Ovary (tissue), 9 donors: ENCODE results near the gene CDCA4. TPM values are rescaled to one million over a fixed set of nuclear protein-coding genes. Genes with fewer than 3 reads are reported as not detected.

ENCODE experiments used
- DNase-seq, 5 donors: peaks; one replicate each; pipeline ENCODE4 v3.0.0-alpha.2; 2019 to 2020
- H3K27ac ChIP-seq, 2 donors: fragments of 200-600 bp; one replicate each; pipeline versions ENCODE4 v1.5.1 to v1.8.0; 2019 to 2022
- H3K27me3 ChIP-seq: fragments of 200-600 bp; one replicate; pipeline ENCODE4 v1.8.0; 2022
- H3K36me3 ChIP-seq: fragments of 200-600 bp; sonication (generic); one replicate; pipeline ENCODE4 v1.5.1; 2019
- H3K4me1 ChIP-seq: one replicate; pipeline ENCODE4 v1.8.1; 2013; ENCODE audit warnings: mild to moderate bottlenecking, moderate library complexity; ENCODE audit not compliant: insufficient read depth
- H3K4me3 ChIP-seq: fragments of 200-600 bp; sonication (generic); one replicate; pipeline ENCODE4 v1.5.1; 2017
- H3K9me3 ChIP-seq, 2 donors: fragments of 200-600 bp in 1 of 2; sonication (generic) in 1 of 2; one replicate each; pipeline versions ENCODE4 v1.5.1 to v1.8.1; 2013 to 2019; ENCODE audit warnings: mild to moderate bottlenecking in 1 of 2, moderate library complexity in 1 of 2
- EP300 ChIP-seq: sonication (generic); formaldehyde crosslinking; IDR thresholded peaks from one replicate; pipeline ENCODE4 v1.6.1; 2017; ENCODE audit warnings: antibody characterized with exemption
- POLR2A ChIP-seq: fragments of 450-650 bp; IDR thresholded peaks from one replicate; pipeline ENCODE4 v1.6.1; 2017; ENCODE audit warnings: antibody characterized with exemption, mild to moderate bottlenecking, moderate library complexity
- WGBS, 3 donors: extraction: QIAGEN DNeasy Blood & Tissue Kit in 1 of 3; methylation state at CpG; one replicate each; pipeline versions ENCODE4 v1.1.5 to v1.1.7; 2013 to 2017; 5-methylcytosine and 5-hydroxymethylcytosine counted together
- intact Hi-C, 4 donors: fragments of 100-400 bp; cut with DNase I; formaldehyde crosslinking; loops; one replicate each; pipeline versions ENCODE4 v1.11.0 to v1.15.1; 2022 to 2023
- polyA plus RNA-seq, 2 donors: library from polyadenylated mRNA; stranded (reverse); fragments of 200-250 nt in 1 of 2; fragments of 350-450 nt in 1 of 2; fragmentation: Illumina TruSeq in 1 of 2; extraction: RNeasy Lipid Tissue Mini Kit (QIAGEN cat#74804) in 1 of 2; gene quantifications; one replicate each; pipeline ENCODE4 v1.2.3, GENCODE V29; 2013 to 2014
- total RNA-seq, 7 donors: library from RNA; depleted of rRNA in 2 of 7; stranded (reverse); fragments of >200 nt in 2 of 7; fragmentation: NEBNext Ultra II Directional in 3 of 7; extraction: Animal tissue kit (Norgen Biotek cat#: 25700) in 3 of 7; gene quantifications; one replicate each; pipeline versions ENCODE4 v1.1.0 to v1.2.4, GENCODE V29; 2016 to 2023
- TF ChIP-seq, protein P1 (sequence below), 3 donors: fragments of 450-650 bp in 2 of 3; fragments of 200-600 bp in 1 of 3; IDR thresholded peaks; one replicate each; pipeline versions ENCODE4 v1.5.1 to v1.8.0; 2016 to 2022; ENCODE audit warnings: antibody characterized with exemption in 3 of 3, mild to moderate bottlenecking in 1 of 3
- donor health status: DM: no; HTN: no; CAD: no; lungs with moderate emphysema.
- donor health status: DM: no; HTN: no; CAD: no.
- donor health status: Bipolar disorder and iron deficiency.
- donor health status: DM: yes; HTN: yes; CAD: no.
- donor health status: DM: no; HTN: no; CAD: no.
- donor health status: DM: yes; HTN: yes; CAD: no.

Gene CDCA4
- total and polyA plus RNA-seq, 9 donors = 2.9 to 9.4 (median 7.4) TPM

DNA sequence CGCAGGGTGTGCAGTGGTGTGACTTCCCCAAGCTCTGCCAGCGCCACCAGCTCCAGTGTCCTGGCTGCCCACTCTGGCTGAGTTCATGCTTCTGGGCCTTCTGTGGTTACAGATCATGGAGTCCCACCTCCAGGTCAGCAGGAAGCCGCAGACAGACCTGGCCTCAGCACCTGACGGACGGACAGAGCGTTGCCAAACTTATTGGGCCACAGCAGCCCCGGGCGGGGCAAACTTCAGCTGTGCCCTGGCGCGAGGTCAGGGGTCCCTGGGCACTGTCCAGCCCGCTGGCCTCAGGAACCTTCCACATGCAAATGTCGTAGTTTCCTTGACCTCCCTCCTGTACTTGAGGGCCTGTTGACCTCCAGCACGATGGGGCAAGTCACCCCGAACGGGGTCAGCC lies 33.1 kb upstream of the CDCA4 start:
- WGBS, 3 donors = 88 to 95% (median 88%) methylated on average over 15 of the region's 15 CpGs
- intact Hi-C loops = no loop called here

DNA sequence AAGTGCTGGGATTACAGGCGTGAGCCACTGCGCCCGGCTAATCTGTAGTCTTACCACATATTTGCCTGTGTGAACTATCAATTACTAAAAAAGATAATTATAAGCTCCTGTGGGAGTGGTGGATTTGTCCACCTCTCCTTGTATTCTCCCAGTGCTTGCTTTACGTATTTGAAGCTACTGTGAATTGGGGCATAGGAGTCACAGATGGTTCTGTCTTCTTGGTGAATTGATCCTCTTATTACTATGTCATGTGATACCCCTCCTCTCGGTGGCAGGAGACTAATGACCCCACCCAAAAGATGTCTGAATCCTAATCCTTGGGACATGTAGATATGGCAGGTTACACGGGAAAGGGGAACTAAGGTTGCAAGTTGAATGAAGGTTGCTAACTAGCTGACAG lies 32.5 kb upstream of the CDCA4 start:
- WGBS, 3 donors = 78 to 83% (median 80%) methylated on average over 6 of the region's 6 CpGs
- TF ChIP-seq EP300 (no peak), POLR2A (no peak)
- TF ChIP-seq, protein P1, sequence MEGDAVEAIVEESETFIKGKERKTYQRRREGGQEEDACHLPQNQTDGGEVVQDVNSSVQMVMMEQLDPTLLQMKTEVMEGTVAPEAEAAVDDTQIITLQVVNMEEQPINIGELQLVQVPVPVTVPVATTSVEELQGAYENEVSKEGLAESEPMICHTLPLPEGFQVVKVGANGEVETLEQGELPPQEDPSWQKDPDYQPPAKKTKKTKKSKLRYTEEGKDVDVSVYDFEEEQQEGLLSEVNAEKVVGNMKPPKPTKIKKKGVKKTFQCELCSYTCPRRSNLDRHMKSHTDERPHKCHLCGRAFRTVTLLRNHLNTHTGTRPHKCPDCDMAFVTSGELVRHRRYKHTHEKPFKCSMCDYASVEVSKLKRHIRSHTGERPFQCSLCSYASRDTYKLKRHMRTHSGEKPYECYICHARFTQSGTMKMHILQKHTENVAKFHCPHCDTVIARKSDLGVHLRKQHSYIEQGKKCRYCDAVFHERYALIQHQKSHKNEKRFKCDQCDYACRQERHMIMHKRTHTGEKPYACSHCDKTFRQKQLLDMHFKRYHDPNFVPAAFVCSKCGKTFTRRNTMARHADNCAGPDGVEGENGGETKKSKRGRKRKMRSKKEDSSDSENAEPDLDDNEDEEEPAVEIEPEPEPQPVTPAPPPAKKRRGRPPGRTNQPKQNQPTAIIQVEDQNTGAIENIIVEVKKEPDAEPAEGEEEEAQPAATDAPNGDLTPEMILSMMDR (IDR thresholded peaks at IDR 0.05) = no peak
- intact Hi-C loops = no loop called here

More for the DNA sequence above, 33.1 kb upstream of the CDCA4 start:
- TF ChIP-seq, protein P1 (IDR thresholded peaks at IDR 0.05) = no peak
- TF ChIP-seq EP300 (no peak), POLR2A (no peak)
- DNase-seq = no peak
- no peaks in the 10 kb centered on the region for H3K4me1 ChIP-seq
- H3K36me3 ChIP-seq = no peaks in the 10 kb centered on the region
- H3K27me3 ChIP-seq = no peaks in the 10 kb centered on the region
- H3K27ac ChIP-seq = no peak overlapping the region
- H3K4me3 ChIP-seq = no peak overlapping the region
- H3K9me3 ChIP-seq = no peaks in the 10 kb centered on the region

DNA sequence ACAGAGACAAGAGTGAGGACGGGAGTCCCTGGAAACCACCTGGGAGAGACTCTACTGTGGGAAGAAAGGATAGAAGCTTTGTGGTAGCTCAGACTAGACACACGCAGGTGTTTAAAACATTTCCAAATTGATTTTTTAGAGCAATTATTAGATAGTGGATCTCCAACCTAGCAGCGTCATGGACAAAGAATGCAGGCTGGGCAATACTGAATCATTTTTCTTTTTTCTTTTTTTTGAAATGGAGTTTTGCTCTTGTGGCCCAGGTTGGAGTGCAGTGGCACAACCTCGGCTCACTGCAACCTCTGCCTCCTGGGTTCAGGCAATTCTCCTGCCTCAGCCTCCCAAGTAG lies 31.2 kb upstream of the CDCA4 start:
- Histone ChIP-seq H3K27me3 (no peaks in the 10 kb centered on the region), H3K27ac (no peak overlapping the region), H3K4me1 (no peaks in the 10 kb centered on the region), H3K9me3 (no peaks in the 10 kb centered on the region), H3K36me3 (no peaks in the 10 kb centered on the region), H3K4me3 (no peak overlapping the region)
- TF ChIP-seq EP300 = no peak
- TF ChIP-seq POLR2A = no peak
- TF ChIP-seq, protein P1 (IDR thresholded peaks at IDR 0.05) = no peak
- no peak for DNase-seq
- intact Hi-C loops = no loop called here
- WGBS, 3 donors = 68 to 72% (median 70%) methylated on average over 4 of the region's 4 CpGs

More for the DNA sequence above, 32.5 kb upstream of the CDCA4 start:
- Histone ChIP-seq H3K9me3 (no peaks in the 10 kb centered on the region), H3K27ac (no peak overlapping the region), H3K27me3 (no peaks in the 10 kb centered on the region), H3K4me3 (no peak overlapping the region), H3K36me3 (no peaks in the 10 kb centered on the region), H3K4me1 (no peaks in the 10 kb centered on the region)
- no peak for DNase-seq

DNA sequence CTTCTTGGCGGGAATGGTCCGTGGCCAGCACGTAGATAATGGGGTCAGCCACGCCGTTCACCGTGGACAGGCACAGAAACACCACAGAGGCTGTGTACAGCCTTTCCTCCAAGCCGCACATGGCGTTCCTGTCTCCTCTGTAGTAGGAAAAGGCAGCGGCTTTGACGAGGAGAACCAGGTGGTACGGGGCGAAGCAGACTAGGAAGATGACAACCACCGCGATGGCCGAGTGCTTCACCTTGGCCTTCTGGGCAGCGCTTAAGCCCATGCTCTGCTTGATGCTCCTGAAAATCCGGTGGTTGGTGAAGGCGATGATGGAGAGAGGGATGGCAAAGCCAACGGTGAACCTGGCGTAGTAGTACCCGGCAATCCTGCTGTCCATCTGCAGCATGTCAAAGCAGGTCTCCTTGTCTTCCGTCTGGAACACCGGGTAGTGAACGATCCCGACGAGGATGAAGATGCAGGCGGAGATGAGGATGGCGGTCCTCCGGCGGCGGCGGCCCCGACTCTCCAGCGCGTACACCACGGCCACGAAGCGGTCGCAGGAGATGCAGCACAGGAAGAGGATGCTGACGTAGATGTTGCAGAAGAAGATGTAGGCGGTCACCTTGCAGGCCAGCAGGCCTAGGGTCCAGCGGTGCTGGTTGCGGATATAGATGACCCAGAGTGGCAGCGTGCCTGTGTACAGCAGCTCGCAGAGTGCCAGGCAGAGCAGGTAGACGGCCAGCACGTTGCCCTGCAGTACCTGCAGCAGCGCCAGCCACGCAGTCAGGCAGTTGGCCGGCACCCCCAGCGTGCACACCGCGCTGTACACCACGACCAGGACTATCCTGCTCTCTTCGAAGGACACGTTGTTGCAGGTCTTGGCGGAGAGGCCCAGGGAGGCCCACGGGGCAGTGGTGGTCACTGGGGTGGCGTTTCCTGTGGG lies 30.6 kb upstream of the CDCA4 start:
- Histone ChIP-seq H3K4me3 (no peak overlapping the region), H3K27me3 (no peaks in the 10 kb centered on the region), H3K4me1 (no peaks in the 10 kb centered on the region), H3K27ac (no peak overlapping the region), H3K36me3 (no peaks in the 10 kb centered on the region), H3K9me3 (no peaks in the 10 kb centered on the region)
- TF ChIP-seq EP300 = no peak
- TF ChIP-seq POLR2A = no peak
- TF ChIP-seq, protein P1 (IDR thresholded peaks at IDR 0.05) = no peak
- 90 to 92% (median 91%) methylated on average over 59 of the region's 59 CpGs for WGBS, 3 donors
- DNase-seq = no peak
- intact Hi-C loops = no loop called here
